ENCODE data around the gene MS4A15.

DNA sequence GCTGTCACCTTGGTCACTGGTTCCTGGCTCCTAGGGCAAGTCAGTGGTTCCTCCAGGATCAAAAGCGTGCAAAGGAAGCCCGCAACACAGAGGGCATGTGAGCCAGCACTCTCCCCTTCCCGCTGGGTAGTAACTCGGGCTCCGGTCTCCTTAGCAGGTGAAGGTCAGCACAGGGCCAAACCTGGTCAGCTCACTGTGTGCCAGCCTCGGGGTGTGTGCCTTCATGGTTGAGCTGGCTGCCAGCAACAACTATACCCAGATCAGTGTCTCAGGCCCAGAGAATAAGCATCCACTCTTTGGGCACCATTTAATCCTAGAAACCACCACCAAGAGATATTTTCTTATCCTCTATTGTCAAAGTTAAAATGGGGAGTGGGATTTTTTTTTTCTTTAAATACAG lies 69.1 kb downstream of the MS4A15 start:
- TF ChIP-seq SNAI2 (CRISPR knock-in tag; IDR thresholded peaks at IDR 0.05) = no peak
- TF ChIP-seq BACH2 (CRISPR knock-in tag; IDR thresholded peaks at IDR 0.05; ENCODE audit: borderline replicate concordance) = no peak
- TF ChIP-seq TCF4 (CRISPR knock-in tag; IDR thresholded peaks at IDR 0.05; ENCODE audit: borderline replicate concordance) = no peak
- no peak for TF ChIP-seq ARNTL (CRISPR knock-in tag; IDR thresholded peaks at IDR 0.05; ENCODE audit: borderline replicate concordance, low read depth)
- no peak for TF ChIP-seq GLIS3 (CRISPR knock-in tag; IDR thresholded peaks at IDR 0.05)
